Measurements from ENCODE around the gene ADGRB2.

The ADGRB2 gene

DNA sequence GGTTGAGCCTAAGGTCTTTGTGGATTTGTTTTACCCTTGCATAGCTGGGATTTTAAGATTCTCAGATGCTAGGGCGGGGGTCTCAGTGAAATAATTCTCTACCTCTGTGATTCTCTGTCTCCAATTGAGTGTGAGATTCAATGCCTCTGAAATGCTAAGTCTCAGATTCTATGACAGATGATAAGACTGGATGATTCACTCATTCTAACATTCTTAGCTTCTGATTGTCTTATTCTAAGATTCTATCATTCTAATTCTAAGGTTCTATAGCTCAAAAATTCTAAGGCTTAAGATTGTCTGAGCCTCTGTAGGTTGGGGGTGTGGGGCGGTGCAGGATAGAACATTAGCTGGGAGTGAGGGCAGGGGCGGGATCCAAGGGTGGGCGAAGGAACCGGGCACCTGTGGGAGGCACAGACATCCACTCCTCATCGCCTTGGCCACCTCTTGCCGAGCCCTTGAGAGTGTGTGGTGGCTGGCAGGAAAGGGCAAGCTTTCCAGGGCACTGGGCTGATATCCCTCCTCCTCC lies 29.5 kb downstream of the ADGRB2 start:
- no peak overlapping the region for H2AFZ ChIP-seq (ENCODE audit: low read depth, low read length, severe bottlenecking)
- H3K27ac ChIP-seq (ENCODE audit: low read depth, low read length), result no peak overlapping the region
- no peaks in the 10 kb centered on the region for H3K79me2 ChIP-seq (ENCODE audit: insufficient read depth, low read length)
- H4K20me1 ChIP-seq (ENCODE audit: low read depth, low read length), result no peaks in the 10 kb centered on the region
- no peaks in the 10 kb centered on the region for H3K9me2 ChIP-seq (replicated peaks; ENCODE audit: insufficient read depth, low read length)
- no peaks in the 10 kb centered on the region for H3K27me3 ChIP-seq (ENCODE audit: low read length)
- no peaks in the 10 kb centered on the region for H3K36me3 ChIP-seq (ENCODE audit: low read length)
- H3K4me2 ChIP-seq (ENCODE audit: low read depth, low read length, poor library complexity, severe bottlenecking), result no peak overlapping the region
- H3F3A ChIP-seq (ENCODE audit: insufficient read depth), result no peaks in the 10 kb centered on the region
- H3K9me3 ChIP-seq (ENCODE audit: insufficient read depth, low read length), result no peaks in the 10 kb centered on the region
- H3K9ac ChIP-seq (ENCODE audit: low read length), result no peak overlapping the region
- no peak for TF ChIP-seq EZH2phosphoT487 (conservative IDR thresholded peaks at IDR 0.05; ENCODE audit: low read length)
- TF ChIP-seq, protein P1, sequence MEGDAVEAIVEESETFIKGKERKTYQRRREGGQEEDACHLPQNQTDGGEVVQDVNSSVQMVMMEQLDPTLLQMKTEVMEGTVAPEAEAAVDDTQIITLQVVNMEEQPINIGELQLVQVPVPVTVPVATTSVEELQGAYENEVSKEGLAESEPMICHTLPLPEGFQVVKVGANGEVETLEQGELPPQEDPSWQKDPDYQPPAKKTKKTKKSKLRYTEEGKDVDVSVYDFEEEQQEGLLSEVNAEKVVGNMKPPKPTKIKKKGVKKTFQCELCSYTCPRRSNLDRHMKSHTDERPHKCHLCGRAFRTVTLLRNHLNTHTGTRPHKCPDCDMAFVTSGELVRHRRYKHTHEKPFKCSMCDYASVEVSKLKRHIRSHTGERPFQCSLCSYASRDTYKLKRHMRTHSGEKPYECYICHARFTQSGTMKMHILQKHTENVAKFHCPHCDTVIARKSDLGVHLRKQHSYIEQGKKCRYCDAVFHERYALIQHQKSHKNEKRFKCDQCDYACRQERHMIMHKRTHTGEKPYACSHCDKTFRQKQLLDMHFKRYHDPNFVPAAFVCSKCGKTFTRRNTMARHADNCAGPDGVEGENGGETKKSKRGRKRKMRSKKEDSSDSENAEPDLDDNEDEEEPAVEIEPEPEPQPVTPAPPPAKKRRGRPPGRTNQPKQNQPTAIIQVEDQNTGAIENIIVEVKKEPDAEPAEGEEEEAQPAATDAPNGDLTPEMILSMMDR (IDR thresholded peaks at IDR 0.05; ENCODE audit: insufficient read depth, low read length, poor library complexity, severe bottlenecking), result no peak
- H3K4me3 ChIP-seq (ENCODE audit: insufficient read depth, low read length, poor library complexity, severe bottlenecking), result no peak overlapping the region

DNA sequence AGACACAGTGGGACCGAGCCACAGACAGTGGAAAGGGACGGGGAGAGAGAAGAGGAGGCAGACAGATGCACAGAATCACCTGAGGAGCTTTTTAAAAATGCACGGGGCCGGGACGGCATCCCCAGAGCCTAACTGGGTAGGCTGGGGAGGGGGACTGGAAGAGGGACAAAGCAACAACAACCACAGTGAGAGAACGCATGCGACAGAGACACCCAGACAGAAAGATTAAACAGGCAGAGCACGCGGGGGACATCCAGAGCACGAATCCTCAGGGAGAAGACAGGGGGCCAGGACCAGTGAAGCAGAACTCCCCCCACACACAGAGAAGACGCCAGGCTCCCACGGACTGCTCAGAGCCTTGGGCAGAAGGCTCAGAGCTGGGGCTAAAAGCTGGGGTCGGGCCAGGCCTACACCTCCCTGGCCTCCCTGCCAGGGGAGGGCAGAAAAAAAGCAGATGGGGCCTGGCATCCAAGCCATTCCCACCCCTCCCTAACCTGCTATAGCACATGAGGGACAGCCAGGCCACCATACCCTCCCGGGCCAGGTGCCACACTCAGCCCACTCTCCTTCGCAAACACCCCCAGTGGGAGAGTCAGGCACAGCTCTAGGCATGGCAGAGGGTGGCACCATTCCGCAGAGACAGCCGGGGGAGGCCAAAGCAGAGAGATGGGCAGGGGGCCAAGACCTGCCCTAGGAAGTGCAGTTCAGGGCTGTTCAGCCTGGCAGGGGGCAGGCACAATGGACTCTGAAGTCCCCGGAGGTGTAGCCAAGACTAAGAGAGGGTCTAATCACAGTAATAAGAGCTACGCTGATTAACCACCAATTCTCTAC lies 30.5 kb downstream of the ADGRB2 start:
- Histone ChIP-seq H3K36me3 (ENCODE audit: low read length) (no peaks in the 10 kb centered on the region), H3K4me3 (ENCODE audit: insufficient read depth, low read length, poor library complexity, severe bottlenecking) (no peak overlapping the region)

DNA sequence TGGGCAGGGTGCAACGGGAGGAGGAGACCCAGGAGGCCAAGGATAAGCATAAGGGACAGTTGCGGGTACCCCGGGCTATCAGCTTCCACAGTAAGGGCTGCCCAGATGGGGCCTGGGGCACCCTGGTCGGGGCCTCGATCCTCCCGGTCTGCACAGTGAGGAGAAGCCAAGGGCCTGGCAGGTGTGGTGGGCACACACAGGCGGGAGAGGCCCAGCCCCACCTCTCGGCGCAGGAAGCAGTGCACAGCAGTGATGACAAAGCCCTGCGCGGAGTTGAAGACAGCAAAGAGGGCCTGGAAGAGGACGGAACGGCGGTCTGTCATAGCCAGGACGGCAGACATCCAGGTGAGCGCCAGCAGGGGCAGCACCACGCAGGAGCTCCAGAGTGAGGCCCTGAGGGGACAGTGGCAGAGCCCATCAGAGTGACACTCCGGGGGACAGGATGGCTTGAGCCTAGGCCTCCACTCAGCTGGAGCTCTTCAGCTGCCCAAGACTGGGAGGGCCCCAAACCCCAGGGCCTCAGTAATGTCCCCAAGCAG lies 31.3 kb downstream of the ADGRB2 start:
- Histone ChIP-seq H3K36me3 (ENCODE audit: low read length) (no peaks in the 10 kb centered on the region), H3K4me2 (ENCODE audit: low read depth, low read length, poor library complexity, severe bottlenecking) (no peak overlapping the region), H3K9ac (ENCODE audit: low read length) (no peak overlapping the region)

More for the DNA sequence above, 30.5 kb downstream of the ADGRB2 start:
- H2AFZ ChIP-seq (ENCODE audit: low read depth, low read length, severe bottlenecking), result no peak overlapping the region
- no peaks in the 10 kb centered on the region for H3F3A ChIP-seq (ENCODE audit: insufficient read depth)
- H3K27me3 ChIP-seq (ENCODE audit: low read length), result no peaks in the 10 kb centered on the region
- no peaks in the 10 kb centered on the region for H3K9me2 ChIP-seq (replicated peaks; ENCODE audit: insufficient read depth, low read length)
- H3K79me2 ChIP-seq (ENCODE audit: insufficient read depth, low read length), result no peaks in the 10 kb centered on the region
- no peaks in the 10 kb centered on the region for H4K20me1 ChIP-seq (ENCODE audit: low read depth, low read length)
- no peak overlapping the region for H3K27ac ChIP-seq (ENCODE audit: low read depth, low read length)
- TF ChIP-seq, protein P1 (IDR thresholded peaks at IDR 0.05; ENCODE audit: insufficient read depth, low read length, poor library complexity, severe bottlenecking), result no peak
- no peak for TF ChIP-seq EZH2phosphoT487 (conservative IDR thresholded peaks at IDR 0.05; ENCODE audit: low read length)
- H3K9me3 ChIP-seq (ENCODE audit: insufficient read depth, low read length), result no peaks in the 10 kb centered on the region
- H3K4me2 ChIP-seq (ENCODE audit: low read depth, low read length, poor library complexity, severe bottlenecking), result no peak overlapping the region
- no peak overlapping the region for H3K9ac ChIP-seq (ENCODE audit: low read length)

More for the DNA sequence above, 31.3 kb downstream of the ADGRB2 start:
- TF ChIP-seq, protein P1 (IDR thresholded peaks at IDR 0.05; ENCODE audit: insufficient read depth, low read length, poor library complexity, severe bottlenecking), result no peak
- no peak for TF ChIP-seq EZH2phosphoT487 (conservative IDR thresholded peaks at IDR 0.05; ENCODE audit: low read length)
- H2AFZ ChIP-seq (ENCODE audit: low read depth, low read length, severe bottlenecking), result no peak overlapping the region
- no peak overlapping the region for H3K27ac ChIP-seq (ENCODE audit: low read depth, low read length)
- H3K9me2 ChIP-seq (replicated peaks; ENCODE audit: insufficient read depth, low read length), result no peaks in the 10 kb centered on the region
- no peaks in the 10 kb centered on the region for H3K27me3 ChIP-seq (ENCODE audit: low read length)
- H3F3A ChIP-seq (ENCODE audit: insufficient read depth), result no peaks in the 10 kb centered on the region
- no peaks in the 10 kb centered on the region for H4K20me1 ChIP-seq (ENCODE audit: low read depth, low read length)
- H3K4me3 ChIP-seq (ENCODE audit: insufficient read depth, low read length, poor library complexity, severe bottlenecking), result no peak overlapping the region
- H3K9me3 ChIP-seq (ENCODE audit: insufficient read depth, low read length), result no peaks in the 10 kb centered on the region
- no peaks in the 10 kb centered on the region for H3K79me2 ChIP-seq (ENCODE audit: insufficient read depth, low read length)
